Measurements from ENCODE around the gene MICAL3.

- TF ChIP-seq, protein P1, sequence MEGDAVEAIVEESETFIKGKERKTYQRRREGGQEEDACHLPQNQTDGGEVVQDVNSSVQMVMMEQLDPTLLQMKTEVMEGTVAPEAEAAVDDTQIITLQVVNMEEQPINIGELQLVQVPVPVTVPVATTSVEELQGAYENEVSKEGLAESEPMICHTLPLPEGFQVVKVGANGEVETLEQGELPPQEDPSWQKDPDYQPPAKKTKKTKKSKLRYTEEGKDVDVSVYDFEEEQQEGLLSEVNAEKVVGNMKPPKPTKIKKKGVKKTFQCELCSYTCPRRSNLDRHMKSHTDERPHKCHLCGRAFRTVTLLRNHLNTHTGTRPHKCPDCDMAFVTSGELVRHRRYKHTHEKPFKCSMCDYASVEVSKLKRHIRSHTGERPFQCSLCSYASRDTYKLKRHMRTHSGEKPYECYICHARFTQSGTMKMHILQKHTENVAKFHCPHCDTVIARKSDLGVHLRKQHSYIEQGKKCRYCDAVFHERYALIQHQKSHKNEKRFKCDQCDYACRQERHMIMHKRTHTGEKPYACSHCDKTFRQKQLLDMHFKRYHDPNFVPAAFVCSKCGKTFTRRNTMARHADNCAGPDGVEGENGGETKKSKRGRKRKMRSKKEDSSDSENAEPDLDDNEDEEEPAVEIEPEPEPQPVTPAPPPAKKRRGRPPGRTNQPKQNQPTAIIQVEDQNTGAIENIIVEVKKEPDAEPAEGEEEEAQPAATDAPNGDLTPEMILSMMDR (IDR thresholded peaks at IDR 0.05; ENCODE audit: poor library complexity, severe bottlenecking) = no peak
- no peak for TF ChIP-seq EZH2 (IDR thresholded peaks at IDR 0.05; ENCODE audit: borderline replicate concordance, insufficient read depth, low read length, poor library complexity, severe bottlenecking)
- no peak for TF ChIP-seq POLR2AphosphoS5 (IDR thresholded peaks at IDR 0.05)
- no peak for TF ChIP-seq EP300 (conservative IDR thresholded peaks at IDR 0.05; ENCODE audit: poor library complexity, severe bottlenecking)
- TF ChIP-seq TAF1 (IDR thresholded peaks at IDR 0.05; ENCODE audit: low read depth) = no peak
- no peak for TF ChIP-seq MXI1 (conservative IDR thresholded peaks at IDR 0.05; ENCODE audit: poor library complexity, severe bottlenecking)
- no peak for TF ChIP-seq RAD21 (conservative IDR thresholded peaks at IDR 0.05)
- no peak for TF ChIP-seq REST (IDR thresholded peaks at IDR 0.05; ENCODE audit: borderline replicate concordance)
- no peak for TF ChIP-seq SMC3 (conservative IDR thresholded peaks at IDR 0.05; ENCODE audit: poor library complexity)
Measured at GRCh38 chr22:17844150-17844549, 180.2 kb downstream of the MICAL3 start.

Data from neural cell (in vitro differentiated cells).